HEK293 (cell line): ENCODE results near the gene UBAP2L.

Source experiments
- HOXA7 ChIP-seq: sonication (generic); formaldehyde crosslinking; IDR thresholded peaks from 2 replicates; pipeline ENCODE4 v1.8.1; 2022; ENCODE audit warnings: missing genetic modification reagents, borderline replicate concordance
- KLF10 ChIP-seq: fragments of 450-650 bp; IDR thresholded peaks from 2 replicates; pipeline ENCODE4 v1.5.1; 2018; ENCODE audit warnings: missing biosample characterization, mild to moderate bottlenecking, missing genetic modification characterization
- PBX3 ChIP-seq: sonication (generic); formaldehyde crosslinking; IDR thresholded peaks from 2 replicates; pipeline ENCODE4 v1.8.1; 2022; ENCODE audit warnings: mild to moderate bottlenecking, moderate library complexity, missing genetic modification reagents
- TCF7L2 ChIP-seq: IDR thresholded peaks from 2 replicates; pipeline ENCODE4 v1.6.1; 2011; ENCODE audit warnings: low read depth, mild to moderate bottlenecking, inconsistent platforms, low read length, moderate library complexity, borderline replicate concordance
- ZBTB1 ChIP-seq: fragments of 450-650 bp; formaldehyde crosslinking; IDR thresholded peaks from 2 replicates; pipeline ENCODE4 v1.5.1; 2016; ENCODE audit warnings: missing biosample characterization, missing genetic modification characterization
- ZNF214 ChIP-seq: fragments of 450-650 bp; formaldehyde crosslinking; IDR thresholded peaks from 2 replicates; pipeline ENCODE4 v1.5.1; 2017; ENCODE audit warnings: missing biosample characterization, mild to moderate bottlenecking, missing genetic modification characterization, borderline replicate concordance
- ZNF274 ChIP-seq, 2 experiments: fragments of 200-500 bp in 1 of 2; fragments of 450-650 bp in 1 of 2; sonication (Bioruptor generic) in 1 of 2; formaldehyde crosslinking in 1 of 2; IDR thresholded peaks; 2 replicates each; pipeline versions ENCODE4 v1.5.1 to v1.6.1; 2014 to 2016; ENCODE audit warnings: borderline replicate concordance in 1 of 2, inconsistent platforms in 1 of 2, low read length in 1 of 2, missing biosample characterization in 1 of 2, missing genetic modification characterization in 1 of 2
- ZNF585B ChIP-seq: fragments of 450-650 bp; formaldehyde crosslinking; IDR thresholded peaks from 2 replicates; pipeline ENCODE4 v1.5.1; 2016; ENCODE audit warnings: missing biosample characterization, missing genetic modification characterization
- ZNF776 ChIP-seq: fragments of 450-650 bp; formaldehyde crosslinking; IDR thresholded peaks from 2 replicates; pipeline ENCODE4 v1.5.0; 2017; ENCODE audit warnings: missing biosample characterization, missing genetic modification characterization, borderline replicate concordance
- ZNF777 ChIP-seq: fragments of 450-650 bp; formaldehyde crosslinking; IDR thresholded peaks from 2 replicates; pipeline ENCODE4 v1.5.1; 2017; ENCODE audit warnings: missing biosample characterization, missing genetic modification characterization, borderline replicate concordance
- TF ChIP-seq, protein P1 (sequence below): fragments of 450-650 bp; formaldehyde crosslinking; IDR thresholded peaks from 2 replicates; pipeline ENCODE4 v1.5.1; 2017; ENCODE audit warnings: missing biosample characterization, missing genetic modification characterization
- TF ChIP-seq, protein P2 (sequence below): fragments of 450-650 bp; formaldehyde crosslinking; IDR thresholded peaks from 2 replicates; pipeline ENCODE4 v1.5.1; 2016; ENCODE audit warnings: missing biosample characterization, missing genetic modification characterization
- TF ChIP-seq, protein P3 (sequence below): fragments of 450-650 bp; formaldehyde crosslinking; IDR thresholded peaks from 2 replicates; pipeline ENCODE4 v1.5.1; 2016; ENCODE audit warnings: missing biosample characterization, missing genetic modification characterization
- TF ChIP-seq, protein P4 (sequence below): fragments of 450-650 bp; formaldehyde crosslinking; IDR thresholded peaks from 2 replicates; pipeline ENCODE4 v1.5.1; 2016; ENCODE audit warnings: missing biosample characterization, missing genetic modification characterization

GRCh38 chr1:154193821-154194220, 26.9 kb upstream of the UBAP2L start:
- TF ChIP-seq, protein P1, sequence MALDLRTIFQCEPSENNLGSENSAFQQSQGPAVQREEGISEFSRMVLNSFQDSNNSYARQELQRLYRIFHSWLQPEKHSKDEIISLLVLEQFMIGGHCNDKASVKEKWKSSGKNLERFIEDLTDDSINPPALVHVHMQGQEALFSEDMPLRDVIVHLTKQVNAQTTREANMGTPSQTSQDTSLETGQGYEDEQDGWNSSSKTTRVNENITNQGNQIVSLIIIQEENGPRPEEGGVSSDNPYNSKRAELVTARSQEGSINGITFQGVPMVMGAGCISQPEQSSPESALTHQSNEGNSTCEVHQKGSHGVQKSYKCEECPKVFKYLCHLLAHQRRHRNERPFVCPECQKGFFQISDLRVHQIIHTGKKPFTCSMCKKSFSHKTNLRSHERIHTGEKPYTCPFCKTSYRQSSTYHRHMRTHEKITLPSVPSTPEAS (tag by site-specific recombination): no peak
- no peak for TF ChIP-seq ZNF274 (IDR thresholded peaks at IDR 0.05; ENCODE audit: low read length)
- TF ChIP-seq ZNF274 (tag by site-specific recombination; IDR thresholded peaks at IDR 0.05; ENCODE audit: borderline replicate concordance): no peak
- TF ChIP-seq, protein P2, sequence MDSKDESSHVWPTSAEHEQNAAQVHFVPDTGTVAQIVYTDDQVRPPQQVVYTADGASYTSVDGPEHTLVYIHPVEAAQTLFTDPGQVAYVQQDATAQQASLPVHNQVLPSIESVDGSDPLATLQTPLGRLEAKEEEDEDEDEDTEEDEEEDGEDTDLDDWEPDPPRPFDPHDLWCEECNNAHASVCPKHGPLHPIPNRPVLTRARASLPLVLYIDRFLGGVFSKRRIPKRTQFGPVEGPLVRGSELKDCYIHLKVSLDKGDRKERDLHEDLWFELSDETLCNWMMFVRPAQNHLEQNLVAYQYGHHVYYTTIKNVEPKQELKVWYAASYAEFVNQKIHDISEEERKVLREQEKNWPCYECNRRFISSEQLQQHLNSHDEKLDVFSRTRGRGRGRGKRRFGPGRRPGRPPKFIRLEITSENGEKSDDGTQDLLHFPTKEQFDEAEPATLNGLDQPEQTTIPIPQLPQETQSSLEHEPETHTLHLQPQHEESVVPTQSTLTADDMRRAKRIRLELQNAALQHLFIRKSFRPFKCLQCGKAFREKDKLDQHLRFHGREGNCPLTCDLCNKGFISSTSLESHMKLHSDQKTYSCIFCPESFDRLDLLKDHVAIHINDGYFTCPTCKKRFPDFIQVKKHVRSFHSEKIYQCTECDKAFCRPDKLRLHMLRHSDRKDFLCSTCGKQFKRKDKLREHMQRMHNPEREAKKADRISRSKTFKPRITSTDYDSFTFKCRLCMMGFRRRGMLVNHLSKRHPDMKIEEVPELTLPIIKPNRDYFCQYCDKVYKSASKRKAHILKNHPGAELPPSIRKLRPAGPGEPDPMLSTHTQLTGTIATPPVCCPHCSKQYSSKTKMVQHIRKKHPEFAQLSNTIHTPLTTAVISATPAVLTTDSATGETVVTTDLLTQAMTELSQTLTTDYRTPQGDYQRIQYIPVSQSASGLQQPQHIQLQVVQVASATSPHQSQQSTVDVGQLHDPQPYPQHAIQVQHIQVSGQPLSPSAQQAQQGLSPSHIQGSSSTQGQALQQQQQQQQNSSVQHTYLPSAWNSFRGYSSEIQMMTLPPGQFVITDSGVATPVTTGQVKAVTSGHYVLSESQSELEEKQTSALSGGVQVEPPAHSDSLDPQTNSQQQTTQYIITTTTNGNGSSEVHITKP (tag by site-specific recombination): no peak
- TF ChIP-seq, protein P3, sequence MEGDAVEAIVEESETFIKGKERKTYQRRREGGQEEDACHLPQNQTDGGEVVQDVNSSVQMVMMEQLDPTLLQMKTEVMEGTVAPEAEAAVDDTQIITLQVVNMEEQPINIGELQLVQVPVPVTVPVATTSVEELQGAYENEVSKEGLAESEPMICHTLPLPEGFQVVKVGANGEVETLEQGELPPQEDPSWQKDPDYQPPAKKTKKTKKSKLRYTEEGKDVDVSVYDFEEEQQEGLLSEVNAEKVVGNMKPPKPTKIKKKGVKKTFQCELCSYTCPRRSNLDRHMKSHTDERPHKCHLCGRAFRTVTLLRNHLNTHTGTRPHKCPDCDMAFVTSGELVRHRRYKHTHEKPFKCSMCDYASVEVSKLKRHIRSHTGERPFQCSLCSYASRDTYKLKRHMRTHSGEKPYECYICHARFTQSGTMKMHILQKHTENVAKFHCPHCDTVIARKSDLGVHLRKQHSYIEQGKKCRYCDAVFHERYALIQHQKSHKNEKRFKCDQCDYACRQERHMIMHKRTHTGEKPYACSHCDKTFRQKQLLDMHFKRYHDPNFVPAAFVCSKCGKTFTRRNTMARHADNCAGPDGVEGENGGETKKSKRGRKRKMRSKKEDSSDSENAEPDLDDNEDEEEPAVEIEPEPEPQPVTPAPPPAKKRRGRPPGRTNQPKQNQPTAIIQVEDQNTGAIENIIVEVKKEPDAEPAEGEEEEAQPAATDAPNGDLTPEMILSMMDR (tag by site-specific recombination): no peak
- TF ChIP-seq ZNF777: no peak
- TF ChIP-seq ZNF776 (tag by site-specific recombination): no peak
- TF ChIP-seq ZBTB1 (tag by site-specific recombination): no peak
- no peak for TF ChIP-seq ZNF585B
- TF ChIP-seq PBX3 (CRISPR knock-in tag): no peak
- no peak for TF ChIP-seq HOXA7 (CRISPR knock-in tag)
- TF ChIP-seq, protein P4, sequence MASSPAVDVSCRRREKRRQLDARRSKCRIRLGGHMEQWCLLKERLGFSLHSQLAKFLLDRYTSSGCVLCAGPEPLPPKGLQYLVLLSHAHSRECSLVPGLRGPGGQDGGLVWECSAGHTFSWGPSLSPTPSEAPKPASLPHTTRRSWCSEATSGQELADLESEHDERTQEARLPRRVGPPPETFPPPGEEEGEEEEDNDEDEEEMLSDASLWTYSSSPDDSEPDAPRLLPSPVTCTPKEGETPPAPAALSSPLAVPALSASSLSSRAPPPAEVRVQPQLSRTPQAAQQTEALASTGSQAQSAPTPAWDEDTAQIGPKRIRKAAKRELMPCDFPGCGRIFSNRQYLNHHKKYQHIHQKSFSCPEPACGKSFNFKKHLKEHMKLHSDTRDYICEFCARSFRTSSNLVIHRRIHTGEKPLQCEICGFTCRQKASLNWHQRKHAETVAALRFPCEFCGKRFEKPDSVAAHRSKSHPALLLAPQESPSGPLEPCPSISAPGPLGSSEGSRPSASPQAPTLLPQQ (tag by site-specific recombination): no peak
- TF ChIP-seq KLF10 (tag by site-specific recombination): no peak
- no peak for TF ChIP-seq TCF7L2
- no peak for TF ChIP-seq ZNF214 (tag by site-specific recombination)
